IPS-20b (cell line): ENCODE results near the gene METRN.

Experiments
- H3K27ac ChIP-seq: one replicate; pipeline ENCODE4 v1.5.1; 2013; ENCODE audit warnings: low read length
- H3K27me3 ChIP-seq: 2 replicates; pipeline ENCODE4 v1.6.1; 2013; ENCODE audit warnings: mild to moderate bottlenecking, low read length, inconsistent platforms; ENCODE audit not compliant: insufficient read depth
- H3K36me3 ChIP-seq: 2 replicates; pipeline ENCODE4 v1.6.1; 2013; ENCODE audit warnings: low read depth, mild to moderate bottlenecking, inconsistent platforms, low read length, moderate library complexity; ENCODE audit not compliant: insufficient read depth
- H3K4me1 ChIP-seq: 2 replicates; pipeline ENCODE4 v1.6.1; 2013; ENCODE audit warnings: mild to moderate bottlenecking, control low read depth, inconsistent platforms, low read length, moderate library complexity; ENCODE audit not compliant: insufficient read depth
- H3K4me3 ChIP-seq: 2 replicates; pipeline ENCODE4 v1.5.1; 2013; ENCODE audit warnings: mild to moderate bottlenecking, low read length, inconsistent platforms
- H3K9ac ChIP-seq: 2 replicates; pipeline ENCODE4 v1.6.1; 2013; ENCODE audit warnings: low read depth, mild to moderate bottlenecking, inconsistent platforms, low read length, moderate library complexity
- H3K9me3 ChIP-seq: 2 replicates; pipeline ENCODE4 v1.6.1; 2013; ENCODE audit warnings: mild to moderate bottlenecking, low read depth, low read length, inconsistent platforms; ENCODE audit not compliant: insufficient read depth

Gene METRN

GRCh38 chr16:754656-755055, 39.7 kb downstream of the METRN start:
- Histone ChIP-seq H3K36me3 (no peaks in the 10 kb centered on the region), H3K9me3 (no peaks in the 10 kb centered on the region; the same call in 1 of the 2 replicates), H3K27me3 (no peaks in the 10 kb centered on the region), H3K9ac (no peak overlapping the region), H3K4me1 (peaks cover 10% of the 10 kb centered on the region; the same call in 1 of the 2 replicates), H3K27ac (no peak overlapping the region), H3K4me3 (no peak overlapping the region)

DNA sequence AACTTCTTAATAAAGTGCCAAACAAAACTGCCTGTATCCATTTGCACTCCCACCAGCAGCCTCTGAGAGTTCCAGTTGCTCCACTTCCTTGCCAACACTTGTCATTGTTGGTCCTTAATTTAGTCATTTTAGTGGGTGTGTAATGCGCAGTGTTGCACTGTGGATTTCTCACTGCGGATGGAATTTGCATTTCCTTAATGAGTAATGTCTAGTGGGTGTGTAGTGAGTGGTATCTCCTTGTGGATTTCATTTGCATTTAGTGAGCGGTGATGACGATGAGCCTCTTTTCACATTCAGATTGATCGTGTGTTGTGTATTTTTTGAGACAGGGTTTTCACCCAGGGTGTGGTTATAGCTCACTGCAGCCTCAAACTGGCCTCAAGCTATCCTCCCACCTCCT, 41.5 kb downstream of the METRN start:
- Histone ChIP-seq H3K36me3 (no peaks in the 10 kb centered on the region), H3K9ac (no peak overlapping the region), H3K27me3 (no peaks in the 10 kb centered on the region), H3K27ac (no peak overlapping the region), H3K4me3 (no peak overlapping the region), H3K4me1 (peaks cover 9% of the 10 kb centered on the region; the same call in 1 of the 2 replicates), H3K9me3 (no peaks in the 10 kb centered on the region; the same call in 1 of the 2 replicates)

- H3K4me1 ChIP-seq: no peaks in the 10 kb centered on the region
- no peak overlapping the region for H3K4me3 ChIP-seq
- no peaks in the 10 kb centered on the region for H3K27me3 ChIP-seq
- H3K27ac ChIP-seq: no peak overlapping the region
- no peaks in the 10 kb centered on the region for H3K36me3 ChIP-seq
- no peaks in the 10 kb centered on the region; the same call in 1 of the 2 replicates for H3K9me3 ChIP-seq
- H3K9ac ChIP-seq: no peak overlapping the region
Observed at GRCh38 chr16:759110-759910, 44.4 kb downstream of the METRN start.

GRCh38 chr16:760065-760464, 45.1 kb downstream of the METRN start:
- H3K9ac ChIP-seq: no peak overlapping the region

DNA sequence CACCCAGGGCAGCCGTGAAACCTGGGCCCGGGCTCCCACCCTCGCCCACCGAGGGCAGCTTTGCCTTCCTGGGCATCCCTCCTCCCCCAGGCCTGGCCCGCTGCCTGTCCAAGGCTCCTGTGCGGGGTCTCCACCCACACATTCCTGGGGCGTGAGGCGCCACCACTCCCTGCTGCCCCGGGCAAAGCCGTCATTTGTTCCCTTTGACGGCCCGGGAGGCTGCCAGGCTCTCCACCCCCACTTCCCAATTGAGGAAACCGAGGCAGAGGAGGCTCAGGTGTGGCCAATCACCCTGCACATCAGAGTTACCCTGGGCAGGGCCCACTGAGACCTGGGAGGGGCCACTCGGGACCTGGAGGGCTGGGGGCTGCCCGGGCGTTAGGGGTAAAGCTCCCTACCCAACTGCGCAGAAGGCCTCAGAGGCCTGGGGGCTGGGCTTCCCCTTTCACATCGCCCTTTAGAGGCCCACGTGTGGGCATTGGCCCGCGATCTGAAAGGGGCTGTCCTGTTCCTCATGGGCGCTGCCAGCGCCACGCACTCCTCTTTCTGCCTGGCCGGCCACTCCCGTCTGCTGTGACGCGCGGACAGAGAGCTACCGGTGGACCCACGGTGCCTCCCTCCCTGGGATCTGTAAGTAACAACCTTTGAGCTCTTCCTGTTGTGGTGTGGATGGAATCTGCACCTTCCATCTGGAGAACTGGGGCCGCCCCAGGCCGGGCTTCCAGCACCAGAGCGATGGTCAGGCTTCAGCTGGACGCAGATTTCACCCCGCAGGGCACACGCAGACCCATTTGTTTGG, 45.8 kb downstream of the METRN start, which contains the start of gene MSLN:
Gene MSLN, plus strand, starts transcription at position 190 of the 799 bp plus-strand sequence. CDS start 1,947 bp downstream, outside the sequence.
- Histone ChIP-seq H3K27ac (no peak within 1 kb of the TSS), H3K36me3 (no peaks in the 10 kb centered on the region), H3K9me3 (no peaks in the 10 kb centered on the region; the same call in 1 of the 2 replicates), H3K27me3 (no peaks in the 10 kb centered on the region), H3K4me1 (no peaks in the 10 kb centered on the region), H3K9ac (no peak within 1 kb of the TSS), H3K4me3 (no peak within 1 kb of the TSS)

More at GRCh38 chr16:760065-760464, 45.1 kb downstream of the METRN start:
- no peaks in the 10 kb centered on the region for H3K27me3 ChIP-seq
- H3K27ac ChIP-seq: no peak overlapping the region
- no peaks in the 10 kb centered on the region for H3K4me1 ChIP-seq
- H3K36me3 ChIP-seq: no peaks in the 10 kb centered on the region
- H3K9me3 ChIP-seq: no peaks in the 10 kb centered on the region; the same call in 1 of the 2 replicates
- no peak overlapping the region for H3K4me3 ChIP-seq

GRCh38 chr16:761625-762513, 47.0 kb downstream of the METRN start:
- Histone ChIP-seq H3K4me3 (no peak overlapping the region), H3K27me3 (no peaks in the 10 kb centered on the region), H3K9me3 (no peaks in the 10 kb centered on the region; the same call in 1 of the 2 replicates), H3K9ac (no peak overlapping the region), H3K4me1 (no peaks in the 10 kb centered on the region), H3K36me3 (no peaks in the 10 kb centered on the region), H3K27ac (no peak overlapping the region)

- no peaks in the 10 kb centered on the region for H3K9me3 ChIP-seq
- H3K36me3 ChIP-seq: no peaks in the 10 kb centered on the region
- H3K9ac ChIP-seq: no peak overlapping the region
- H3K27me3 ChIP-seq: no peaks in the 10 kb centered on the region
- H3K27ac ChIP-seq: no peak overlapping the region
- no peak overlapping the region for H3K4me3 ChIP-seq
- H3K4me1 ChIP-seq: no peaks in the 10 kb centered on the region
Observed at GRCh38 chr16:762595-763268, 47.8 kb downstream of the METRN start.

DNA sequence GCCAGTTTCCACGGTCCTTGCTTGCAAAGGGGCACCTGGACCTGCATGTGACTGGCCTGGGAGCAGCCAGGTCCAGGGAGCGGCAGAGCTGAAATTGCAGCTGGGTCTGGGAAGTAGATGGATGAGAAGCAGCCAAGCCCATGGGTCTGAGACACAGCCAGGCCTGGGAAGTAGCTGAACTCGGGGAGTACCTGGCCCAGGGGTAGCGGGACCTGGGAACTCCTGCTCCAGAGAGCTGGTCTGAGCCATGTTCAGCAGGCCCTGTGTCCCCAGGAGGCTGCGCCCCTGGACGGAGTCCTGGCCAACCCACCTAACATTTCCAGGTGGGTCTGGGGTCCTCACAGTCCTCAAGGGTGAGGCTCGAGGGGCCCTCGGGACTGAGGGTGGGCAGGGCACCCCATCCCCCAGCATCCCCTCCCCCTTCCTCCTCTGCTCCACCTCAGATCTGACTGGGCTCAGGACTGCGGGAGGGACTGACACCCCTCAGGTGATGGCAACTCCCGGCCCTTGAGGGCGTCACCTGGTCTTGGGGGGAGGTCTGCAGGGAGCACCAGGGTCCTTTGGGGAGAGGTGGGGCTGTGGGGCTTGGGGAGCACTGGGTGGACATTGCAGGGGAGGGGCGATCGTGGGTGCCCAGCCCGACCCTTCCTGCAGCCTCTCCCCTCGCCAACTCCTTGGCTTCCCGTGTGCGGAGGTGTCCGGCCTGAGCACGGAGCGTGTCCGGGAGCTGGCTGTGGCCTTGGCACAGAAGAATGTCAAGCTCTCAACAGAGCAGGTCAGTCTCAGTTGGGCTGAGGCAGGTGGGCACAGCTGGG, 48.7 kb downstream of the METRN start:
- no peaks in the 10 kb centered on the region for H3K4me1 ChIP-seq
- H3K27ac ChIP-seq: no peak overlapping the region
- no peak overlapping the region for H3K4me3 ChIP-seq
- no peaks in the 10 kb centered on the region for H3K9me3 ChIP-seq
- H3K27me3 ChIP-seq: no peaks in the 10 kb centered on the region
- no peaks in the 10 kb centered on the region for H3K36me3 ChIP-seq
- H3K9ac ChIP-seq: no peak overlapping the region

DNA sequence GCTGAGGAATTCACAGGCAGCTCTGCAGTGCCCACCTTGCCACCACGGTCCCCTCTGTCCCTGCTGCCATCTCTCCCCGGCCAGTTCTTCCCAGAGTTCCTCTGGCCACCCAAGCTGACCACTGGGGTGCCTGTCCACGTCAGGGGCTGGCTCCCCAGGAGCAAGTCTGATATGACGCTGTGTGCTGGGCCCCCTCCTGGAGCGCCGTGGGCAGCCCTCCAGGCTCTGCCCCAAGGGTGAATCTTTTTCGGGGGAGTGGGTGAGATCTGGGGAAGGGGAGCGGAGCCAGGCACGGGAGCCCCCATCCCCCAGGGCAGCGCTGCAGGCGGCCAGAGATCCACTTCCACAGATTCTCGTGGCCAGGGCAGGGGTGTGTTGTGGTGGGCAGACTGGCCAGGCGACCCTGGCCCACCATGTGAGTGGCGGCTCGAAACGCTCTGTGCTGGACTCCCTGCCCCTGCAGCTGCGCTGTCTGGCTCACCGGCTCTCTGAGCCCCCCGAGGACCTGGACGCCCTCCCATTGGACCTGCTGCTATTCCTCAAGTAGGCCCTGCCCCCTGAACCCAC, 49.3 kb downstream of the METRN start:
- no peaks in the 10 kb centered on the region for H3K9me3 ChIP-seq

GRCh38 chr16:764848-765487, 50.0 kb downstream of the METRN start:
- Histone ChIP-seq H3K36me3 (no peaks in the 10 kb centered on the region), H3K4me1 (no peaks in the 10 kb centered on the region), H3K27me3 (no peaks in the 10 kb centered on the region), H3K4me3 (no peak overlapping the region), H3K9me3 (no peaks in the 10 kb centered on the region), H3K27ac (no peak overlapping the region), H3K9ac (no peak overlapping the region)

More for the DNA sequence above, 49.3 kb downstream of the METRN start:
- H3K27me3 ChIP-seq: no peaks in the 10 kb centered on the region
- no peak overlapping the region for H3K4me3 ChIP-seq
- no peaks in the 10 kb centered on the region for H3K4me1 ChIP-seq
- no peak overlapping the region for H3K27ac ChIP-seq
- no peak overlapping the region for H3K9ac ChIP-seq
- no peaks in the 10 kb centered on the region for H3K36me3 ChIP-seq
